Hematopoietic multipotent progenitor cell treated with erythropoietin and hydrocortisone succinate and interleukin-3 and kit ligand, for 8 days (in vitro differentiated cells): ENCODE results near the gene SRD5A1.
A peak's percentile ranks its signal among the peaks of the same experiment; 100 is the strongest.

ENCODE experiments used
- DNase-seq: peaks from one replicate; pipeline ENCODE4 v3.0.0-alpha.2; 2015

Gene SRD5A1

GRCh38 chr5:6686915-6687409 is 53.7 kb downstream of the SRD5A1 start:
- peak; percentile 37 for DNase-seq

- DNase-seq, result no peak
Measured at GRCh38 chr5:6687505-6687904, 54.3 kb downstream of the SRD5A1 start.

- no peak for DNase-seq
Measured at GRCh38 chr5:6692906-6693305, 59.7 kb downstream of the SRD5A1 start.

GRCh38 chr5:6698696-6699095 is 65.5 kb downstream of the SRD5A1 start:
- DNase-seq, result no peak

GRCh38 chr5:6699357-6699756 is 66.1 kb downstream of the SRD5A1 start:
- no peak for DNase-seq

- DNase-seq, result no peak
Measured at GRCh38 chr5:6700074-6700684, 66.9 kb downstream of the SRD5A1 start.

- DNase-seq, result no peak
Measured at GRCh38 chr5:6700685-6701355, 67.6 kb downstream of the SRD5A1 start.

GRCh38 chr5:6701491-6701890 is 68.3 kb downstream of the SRD5A1 start:
- DNase-seq, result no peak

- no peak for DNase-seq
Measured at GRCh38 chr5:6702633-6703032, 69.4 kb downstream of the SRD5A1 start.

- DNase-seq, result no peak
Measured at GRCh38 chr5:6703806-6704205, 70.6 kb downstream of the SRD5A1 start.

- DNase-seq, result no peak
Measured at GRCh38 chr5:6704361-6704851, 71.2 kb downstream of the SRD5A1 start.

- DNase-seq, result no peak
Measured at GRCh38 chr5:6705088-6705487, 71.8 kb downstream of the SRD5A1 start.

GRCh38 chr5:6705959-6706358 is 72.7 kb downstream of the SRD5A1 start:
- no peak for DNase-seq

GRCh38 chr5:6707852-6708251 is 74.6 kb downstream of the SRD5A1 start:
- DNase-seq, result no peak

- DNase-seq, result no peak
Measured at GRCh38 chr5:6708814-6709213, 75.6 kb downstream of the SRD5A1 start.

- DNase-seq, result no peak
Measured at GRCh38 chr5:6710070-6710469, 76.8 kb downstream of the SRD5A1 start.

GRCh38 chr5:6710551-6711318 is 77.5 kb downstream of the SRD5A1 start:
- no peak for DNase-seq

- no peak for DNase-seq
Measured at GRCh38 chr5:6711409-6712141, 78.3 kb downstream of the SRD5A1 start.

- DNase-seq, result peak; percentile 69
Measured at GRCh38 chr5:6712142-6712576, 78.9 kb downstream of the SRD5A1 start.

GRCh38 chr5:6712577-6713273 is 79.5 kb downstream of the SRD5A1 start:
- DNase-seq, result peak; percentile 96

GRCh38 chr5:6713274-6714225 is 80.3 kb downstream of the SRD5A1 start, which contains the start of gene TENT4A:
TENT4A (plus strand) TSS chr5:6713432; CDS start chr5:6713984, 552 bp downstream.
- DNase-seq, result no peak
